HEK293 (cell line): Measurements from ENCODE around the gene BCAP31.

Experiments used
- CTCF ChIA-PET: fragments of 350-600 bp; formaldehyde crosslinking; extraction: SDS; loops from one replicate; lab custom pipeline; 2021; ENCODE audit warnings: antibody characterized with exemption; lab: Yijun Ruan, JAX
- POLR2A ChIA-PET: fragments of 300-600 bp; formaldehyde crosslinking; extraction: SDS; loops from one replicate; lab custom pipeline; 2020; ENCODE audit warnings: antibody characterized with exemption, inconsistent platforms; lab: Yijun Ruan, JAX
- H3K27ac ChIP-seq: fragments of 200-500 bp; sonication (Bioruptor generic); 2 replicates; pipeline ENCODE4 v1.5.1; 2014; ENCODE audit warnings: low read depth, low read length, control low read depth, inconsistent platforms; ENCODE audit errors: extremely low read depth
- H3K36me3 ChIP-seq, 2 experiments: fragments of 200-500 bp in 1 of 2; sonication (Bioruptor generic) in 1 of 2; 1 replicate in 1 of 2; 2 replicates in 1 of 2; pipeline ENCODE4 v1.5.1; 2014 to 2017; ENCODE audit warnings: inconsistent platforms in 2 of 2, low read length in 2 of 2; ENCODE audit not compliant: control insufficient read depth in 2 of 2, insufficient read depth in 1 of 2
- H3K4me1 ChIP-seq: fragments of 200-500 bp; sonication (Bioruptor generic); 2 replicates; pipeline ENCODE4 v1.5.1; 2014; ENCODE audit warnings: mild to moderate bottlenecking, low read length, inconsistent platforms; ENCODE audit not compliant: control insufficient read depth, insufficient read depth
- H3K4me3 ChIP-seq: 2 replicates; pipeline ENCODE4 v1.5.1; 2011; ENCODE audit warnings: low read depth, mild to moderate bottlenecking, control low read depth, low read length, moderate library complexity
- H3K9me3 ChIP-seq: fragments of 200-500 bp; sonication (Bioruptor generic); 2 replicates; pipeline ENCODE4 v1.5.1; 2014; ENCODE audit warnings: low read depth, low read length, inconsistent platforms; ENCODE audit not compliant: control insufficient read depth, insufficient read depth
- GLIS2 ChIP-seq: fragments of 450-650 bp; formaldehyde crosslinking; IDR thresholded peaks from 2 replicates; pipeline ENCODE4 v1.5.1; 2016; ENCODE audit warnings: missing biosample characterization, missing genetic modification characterization
- KLF7 ChIP-seq: fragments of 450-650 bp; formaldehyde crosslinking; IDR thresholded peaks from 2 replicates; pipeline ENCODE4 v1.5.1; 2016; ENCODE audit warnings: missing biosample characterization, missing genetic modification characterization, borderline replicate concordance
- MYNN ChIP-seq: fragments of 450-650 bp; formaldehyde crosslinking; IDR thresholded peaks from 2 replicates; pipeline ENCODE4 v1.5.1; 2016; ENCODE audit warnings: missing biosample characterization, missing genetic modification characterization, borderline replicate concordance
- REPIN1 ChIP-seq: fragments of 450-650 bp; formaldehyde crosslinking; IDR thresholded peaks from 2 replicates; pipeline ENCODE4 v1.5.1; 2017; ENCODE audit warnings: missing biosample characterization, missing genetic modification characterization, low read depth
- SCRT2 ChIP-seq: fragments of 450-650 bp; formaldehyde crosslinking; IDR thresholded peaks from 2 replicates; pipeline ENCODE4 v1.5.1; 2016; ENCODE audit warnings: missing biosample characterization, missing genetic modification characterization
- SETDB1 ChIP-seq: IDR thresholded peaks from one replicate; pipeline ENCODE4 v1.6.1; 2017; ENCODE audit warnings: mild to moderate bottlenecking, low read length, moderate library complexity, mixed read lengths; ENCODE audit not compliant: insufficient read length
- WT1 ChIP-seq: fragments of 450-650 bp; formaldehyde crosslinking; IDR thresholded peaks from 2 replicates; pipeline ENCODE4 v1.5.1; 2016; ENCODE audit warnings: missing biosample characterization, missing genetic modification characterization
- ZFP37 ChIP-seq: fragments of 450-650 bp; formaldehyde crosslinking; IDR thresholded peaks from 2 replicates; pipeline ENCODE4 v1.5.1; 2016; ENCODE audit warnings: missing biosample characterization, missing genetic modification characterization
- ZNF148 ChIP-seq: fragments of 450-650 bp; formaldehyde crosslinking; IDR thresholded peaks from 2 replicates; pipeline ENCODE4 v1.5.0; 2017; ENCODE audit warnings: missing biosample characterization, missing genetic modification characterization, borderline replicate concordance
- ZNF292 ChIP-seq: fragments of 450-650 bp; formaldehyde crosslinking; IDR thresholded peaks from 2 replicates; pipeline ENCODE4 v1.5.1; 2016; ENCODE audit warnings: low read depth, missing biosample characterization, missing genetic modification characterization, borderline replicate concordance
- ZNF600 ChIP-seq: fragments of 450-650 bp; formaldehyde crosslinking; IDR thresholded peaks from 2 replicates; pipeline ENCODE4 v1.5.1; 2016; ENCODE audit warnings: missing biosample characterization, missing genetic modification characterization
- ZNF791 ChIP-seq: fragments of 450-650 bp; formaldehyde crosslinking; IDR thresholded peaks from 2 replicates; pipeline ENCODE4 v1.5.1; 2016; ENCODE audit warnings: missing biosample characterization, missing genetic modification characterization
- TF ChIP-seq, protein P1 (sequence below): fragments of 450-650 bp; formaldehyde crosslinking; optimal IDR thresholded peaks from 2 replicates; pipeline ENCODE3; 2016; ENCODE audit warnings: missing biosample characterization, mild to moderate bottlenecking, missing genetic modification characterization
- TF ChIP-seq, protein P2 (sequence below): fragments of 450-650 bp; formaldehyde crosslinking; IDR thresholded peaks from 2 replicates; pipeline ENCODE4; 2016; ENCODE audit warnings: missing biosample characterization, missing genetic modification characterization
- TF ChIP-seq, protein P3 (sequence below): fragments of 450-650 bp; formaldehyde crosslinking; IDR thresholded peaks from 2 replicates; pipeline ENCODE4 v1.5.1; 2016; ENCODE audit warnings: missing biosample characterization, missing genetic modification characterization
- TF ChIP-seq, protein P4 (sequence below): fragments of 450-650 bp; formaldehyde crosslinking; IDR thresholded peaks from 2 replicates; pipeline ENCODE4 v1.5.1; 2016; ENCODE audit warnings: missing biosample characterization, missing genetic modification characterization

The BCAP31 gene

DNA sequence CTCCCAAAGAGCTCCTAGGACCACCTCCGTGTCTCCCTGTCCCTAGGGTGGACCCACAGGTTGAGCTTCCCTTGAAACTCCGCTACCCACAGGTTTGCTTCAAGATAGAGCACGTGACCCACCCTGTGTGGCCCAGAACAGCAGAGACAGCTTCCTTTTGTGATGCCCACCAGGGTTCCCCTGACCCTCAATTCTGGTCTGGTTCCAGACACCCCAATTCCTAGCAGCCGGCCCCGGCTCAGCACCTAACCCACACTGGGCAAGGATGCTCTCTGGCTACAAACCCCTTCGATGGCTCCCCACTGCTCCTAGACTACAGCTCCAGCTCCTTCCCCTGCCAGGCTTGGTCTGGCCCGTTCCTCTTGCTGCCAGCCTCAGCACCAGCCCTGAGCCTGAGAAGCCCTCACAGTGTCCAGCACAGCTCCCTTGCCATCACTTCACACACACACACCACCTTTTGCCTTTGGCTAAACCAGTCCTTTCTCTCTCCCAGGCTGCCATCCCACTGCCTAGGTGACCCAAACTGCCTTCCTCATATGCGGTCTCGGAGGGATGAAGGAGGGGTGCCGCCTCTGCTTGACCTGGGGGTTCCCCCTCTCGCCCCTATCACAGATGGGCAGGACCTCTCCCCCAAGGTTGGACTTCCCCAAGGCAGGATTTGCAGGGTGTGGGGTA is 56.8 kb downstream of the BCAP31 start (continued):
- TF ChIP-seq, protein P1, sequence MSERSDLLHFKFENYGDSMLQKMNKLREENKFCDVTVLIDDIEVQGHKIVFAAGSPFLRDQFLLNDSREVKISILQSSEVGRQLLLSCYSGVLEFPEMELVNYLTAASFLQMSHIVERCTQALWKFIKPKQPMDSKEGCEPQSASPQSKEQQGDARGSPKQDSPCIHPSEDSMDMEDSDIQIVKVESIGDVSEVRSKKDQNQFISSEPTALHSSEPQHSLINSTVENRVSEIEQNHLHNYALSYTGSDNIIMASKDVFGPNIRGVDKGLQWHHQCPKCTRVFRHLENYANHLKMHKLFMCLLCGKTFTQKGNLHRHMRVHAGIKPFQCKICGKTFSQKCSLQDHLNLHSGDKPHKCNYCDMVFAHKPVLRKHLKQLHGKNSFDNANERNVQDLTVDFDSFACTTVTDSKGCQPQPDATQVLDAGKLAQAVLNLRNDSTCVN: peak; percentile 7
- TF ChIP-seq KLF7 (tag by site-specific recombination) (no peak), MYNN (tag by site-specific recombination) (no peak), SETDB1 (no peak), ZFP37 (no peak), ZNF148 (tag by site-specific recombination) (no peak), ZNF791 (tag by site-specific recombination) (no peak), ZNF600 (0 out of 2 replicates have a peak, but pooled peaks have one; percentile 8), REPIN1 (tag by site-specific recombination) (no peak), ZNF292 (tag by site-specific recombination) (no peak)
- TF ChIP-seq, protein P2, sequence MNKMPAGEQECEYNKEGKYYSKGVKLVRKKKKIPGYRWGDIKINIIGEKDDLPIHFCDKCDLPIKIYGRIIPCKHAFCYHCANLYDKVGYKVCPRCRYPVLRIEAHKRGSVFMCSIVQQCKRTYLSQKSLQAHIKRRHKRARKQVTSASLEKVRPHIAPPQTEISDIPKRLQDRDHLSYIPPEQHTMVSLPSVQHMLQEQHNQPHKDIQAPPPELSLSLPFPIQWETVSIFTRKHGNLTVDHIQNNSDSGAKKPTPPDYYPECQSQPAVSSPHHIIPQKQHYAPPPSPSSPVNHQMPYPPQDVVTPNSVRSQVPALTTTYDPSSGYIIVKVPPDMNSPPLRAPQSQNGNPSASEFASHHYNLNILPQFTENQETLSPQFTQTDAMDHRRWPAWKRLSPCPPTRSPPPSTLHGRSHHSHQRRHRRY (tag by site-specific recombination): no peak
- TF ChIP-seq, protein P3, sequence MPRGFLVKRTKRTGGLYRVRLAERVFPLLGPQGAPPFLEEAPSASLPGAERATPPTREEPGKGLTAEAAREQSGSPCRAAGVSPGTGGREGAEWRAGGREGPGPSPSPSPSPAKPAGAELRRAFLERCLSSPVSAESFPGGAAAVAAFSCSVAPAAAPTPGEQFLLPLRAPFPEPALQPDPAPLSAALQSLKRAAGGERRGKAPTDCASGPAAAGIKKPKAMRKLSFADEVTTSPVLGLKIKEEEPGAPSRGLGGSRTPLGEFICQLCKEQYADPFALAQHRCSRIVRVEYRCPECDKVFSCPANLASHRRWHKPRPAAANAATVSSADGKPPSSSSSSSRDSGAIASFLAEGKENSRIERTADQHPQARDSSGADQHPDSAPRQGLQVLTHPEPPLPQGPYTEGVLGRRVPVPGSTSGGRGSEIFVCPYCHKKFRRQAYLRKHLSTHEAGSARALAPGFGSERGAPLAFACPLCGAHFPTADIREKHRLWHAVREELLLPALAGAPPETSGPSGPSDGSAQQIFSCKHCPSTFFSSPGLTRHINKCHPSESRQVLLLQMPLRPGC: no peak
- TF ChIP-seq, protein P4, sequence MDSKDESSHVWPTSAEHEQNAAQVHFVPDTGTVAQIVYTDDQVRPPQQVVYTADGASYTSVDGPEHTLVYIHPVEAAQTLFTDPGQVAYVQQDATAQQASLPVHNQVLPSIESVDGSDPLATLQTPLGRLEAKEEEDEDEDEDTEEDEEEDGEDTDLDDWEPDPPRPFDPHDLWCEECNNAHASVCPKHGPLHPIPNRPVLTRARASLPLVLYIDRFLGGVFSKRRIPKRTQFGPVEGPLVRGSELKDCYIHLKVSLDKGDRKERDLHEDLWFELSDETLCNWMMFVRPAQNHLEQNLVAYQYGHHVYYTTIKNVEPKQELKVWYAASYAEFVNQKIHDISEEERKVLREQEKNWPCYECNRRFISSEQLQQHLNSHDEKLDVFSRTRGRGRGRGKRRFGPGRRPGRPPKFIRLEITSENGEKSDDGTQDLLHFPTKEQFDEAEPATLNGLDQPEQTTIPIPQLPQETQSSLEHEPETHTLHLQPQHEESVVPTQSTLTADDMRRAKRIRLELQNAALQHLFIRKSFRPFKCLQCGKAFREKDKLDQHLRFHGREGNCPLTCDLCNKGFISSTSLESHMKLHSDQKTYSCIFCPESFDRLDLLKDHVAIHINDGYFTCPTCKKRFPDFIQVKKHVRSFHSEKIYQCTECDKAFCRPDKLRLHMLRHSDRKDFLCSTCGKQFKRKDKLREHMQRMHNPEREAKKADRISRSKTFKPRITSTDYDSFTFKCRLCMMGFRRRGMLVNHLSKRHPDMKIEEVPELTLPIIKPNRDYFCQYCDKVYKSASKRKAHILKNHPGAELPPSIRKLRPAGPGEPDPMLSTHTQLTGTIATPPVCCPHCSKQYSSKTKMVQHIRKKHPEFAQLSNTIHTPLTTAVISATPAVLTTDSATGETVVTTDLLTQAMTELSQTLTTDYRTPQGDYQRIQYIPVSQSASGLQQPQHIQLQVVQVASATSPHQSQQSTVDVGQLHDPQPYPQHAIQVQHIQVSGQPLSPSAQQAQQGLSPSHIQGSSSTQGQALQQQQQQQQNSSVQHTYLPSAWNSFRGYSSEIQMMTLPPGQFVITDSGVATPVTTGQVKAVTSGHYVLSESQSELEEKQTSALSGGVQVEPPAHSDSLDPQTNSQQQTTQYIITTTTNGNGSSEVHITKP (tag by site-specific recombination): 0 out of 2 replicates have a peak, but pooled peaks have one; percentile 12
- TF ChIP-seq, all 188 proteins: peak for 4

DNA sequence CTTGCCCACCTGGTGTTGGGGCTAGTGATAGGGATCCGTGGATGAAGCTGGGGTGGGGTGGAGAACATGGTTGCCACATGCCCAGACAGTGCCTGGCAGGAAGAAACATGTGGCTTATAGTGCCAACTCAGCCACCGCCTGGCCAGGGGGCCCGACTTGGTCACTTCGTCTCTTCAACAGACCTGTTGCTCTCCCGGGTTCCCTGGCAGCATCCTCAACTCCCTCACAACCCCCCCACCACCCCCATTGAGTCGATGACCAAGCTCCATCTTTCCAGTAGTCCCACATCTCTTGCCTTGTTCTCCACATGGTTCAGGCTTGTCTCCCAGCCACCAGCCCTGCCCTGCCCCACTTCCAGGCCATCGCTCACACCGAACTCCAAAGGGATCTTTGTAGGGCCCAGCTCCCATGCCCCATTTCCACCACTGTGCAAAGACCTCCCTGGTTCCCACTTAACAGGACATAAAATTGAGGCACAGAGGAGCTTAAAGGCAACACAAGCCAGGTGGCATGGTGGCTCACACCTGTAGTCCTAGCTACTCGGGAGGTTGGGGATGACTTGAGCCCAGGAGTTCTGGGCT is 58.4 kb downstream of the BCAP31 start:
- no peaks in the 10 kb centered on the region for H3K9me3 ChIP-seq

More for the DNA sequence above, 58.4 kb downstream of the BCAP31 start:
- CTCF ChIA-PET: interaction anchor here (0.5 to 4.8 kb wide), 13 partner anchors 8 to 633 kb away, joined by 3 to 63 read pairs (median 4); no protein-coding TSS in a partner anchor
- peak; percentile 50 for TF ChIP-seq SCRT2 (tag by site-specific recombination)
- no peak for TF ChIP-seq WT1
- TF ChIP-seq GLIS2 (tag by site-specific recombination): no peak
- TF ChIP-seq, all 188 proteins: peak for 1
- H3K36me3 ChIP-seq: no peaks in the 10 kb centered on the region
- no peak overlapping the region for H3K4me3 ChIP-seq
- no peaks in the 10 kb centered on the region for H3K4me1 ChIP-seq
- POLR2A ChIA-PET: interaction anchor here (0.5 kb wide), 1 partner anchor 22 kb away, joined by 3 read pairs; the partner anchor contains the start of gene SLC6A8
- no peak overlapping the region for H3K27ac ChIP-seq
